KBM-7 (cell line): ENCODE data around the gene TEX53.

Experiments
- DNase-seq: peaks from one replicate; pipeline ENCODE4 v3.0.0-alpha.2; 2015
- in situ Hi-C: fragments of 300-500 bp; cut with MboI; formaldehyde crosslinking; loops from 2 replicates; pipeline ENCODE4 v1.14.3; 2020; ENCODE audit warnings: low sequenced_read_pairs, low pct_unique_long_range_greater_than_20kb, mixed read lengths

The TEX53 gene

DNA sequence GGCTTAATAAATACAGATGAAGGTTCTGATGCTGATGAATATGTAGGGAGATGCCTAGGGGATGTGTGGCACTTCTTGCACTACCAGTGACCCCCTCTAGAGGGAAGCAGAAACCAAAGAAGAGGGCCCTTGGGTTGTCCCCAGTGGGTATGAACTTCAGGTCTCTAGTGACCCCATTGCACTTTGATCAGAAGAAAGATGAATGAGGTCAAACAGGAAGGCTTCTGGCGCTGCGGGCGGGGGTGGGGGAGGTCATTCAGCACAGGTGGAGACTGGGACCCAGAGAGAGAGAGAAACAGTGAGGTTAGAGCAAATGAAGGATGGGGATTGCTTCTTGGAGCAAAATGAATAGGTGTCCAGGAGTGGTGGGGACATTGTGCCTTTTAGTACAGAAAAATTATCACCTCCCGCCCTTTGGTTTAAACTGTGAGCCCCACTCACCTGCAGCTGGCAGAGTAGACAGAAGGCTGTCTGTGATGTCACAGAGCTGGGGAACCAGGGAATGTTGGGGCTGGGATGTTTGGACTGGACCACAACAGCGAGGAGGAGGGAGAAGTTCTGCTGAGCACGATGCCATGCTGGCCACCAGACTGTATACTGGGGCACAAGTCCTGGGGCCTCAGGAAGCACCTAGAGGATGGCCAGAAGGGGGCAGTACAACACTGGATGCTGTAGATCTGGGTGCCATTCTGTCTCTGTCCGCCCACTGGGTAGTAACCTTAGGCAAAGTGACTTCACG is 24.2 kb upstream of the TEX53 start, which contains the start of gene TEX48:
TEX48 (minus strand) TSS at position 599 of the 739 bp plus-strand sequence. CDS start 10,469 bp downstream, outside the sequence.
- in situ Hi-C loops = no loop called here

DNA sequence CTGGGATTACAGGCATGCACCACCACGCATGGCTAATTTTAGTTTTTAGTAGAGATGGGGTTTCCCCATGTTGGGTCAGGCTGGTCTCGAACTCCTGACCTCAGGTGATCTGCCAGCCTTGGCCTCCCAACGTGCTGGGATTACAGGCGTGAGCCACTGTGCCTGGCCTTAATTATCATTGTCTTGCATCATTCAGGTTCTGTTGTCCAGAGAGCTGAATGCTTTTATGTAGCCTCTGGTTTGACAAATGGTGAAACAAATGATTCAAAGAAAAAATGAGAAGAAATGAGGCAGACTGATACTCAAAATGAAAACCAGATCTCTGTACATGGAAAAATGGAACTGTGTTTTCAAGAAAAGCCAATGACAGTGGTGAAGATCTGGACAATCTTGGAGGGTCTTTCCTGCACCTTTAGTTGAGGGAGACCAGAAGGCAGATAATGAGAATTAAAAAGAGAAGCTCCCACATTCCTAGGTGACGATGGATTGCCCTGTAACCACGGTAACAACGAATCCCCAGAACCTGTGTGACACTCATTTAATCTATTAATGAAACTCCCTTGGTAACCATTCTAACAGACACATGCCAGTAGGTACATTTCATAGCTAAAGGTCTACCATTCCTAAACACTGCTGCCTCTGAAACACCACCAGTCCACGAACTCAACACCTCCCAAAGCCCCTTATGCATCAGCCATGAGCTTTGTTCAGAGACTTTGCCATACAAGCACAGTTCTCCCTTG is 22.8 kb upstream of the TEX53 start:
- DNase-seq = no peak
- in situ Hi-C loops = no loop called here

More for the DNA sequence above, 24.2 kb upstream of the TEX53 start, which contains the start of gene TEX48:
- peak; percentile 65 for DNase-seq

DNA sequence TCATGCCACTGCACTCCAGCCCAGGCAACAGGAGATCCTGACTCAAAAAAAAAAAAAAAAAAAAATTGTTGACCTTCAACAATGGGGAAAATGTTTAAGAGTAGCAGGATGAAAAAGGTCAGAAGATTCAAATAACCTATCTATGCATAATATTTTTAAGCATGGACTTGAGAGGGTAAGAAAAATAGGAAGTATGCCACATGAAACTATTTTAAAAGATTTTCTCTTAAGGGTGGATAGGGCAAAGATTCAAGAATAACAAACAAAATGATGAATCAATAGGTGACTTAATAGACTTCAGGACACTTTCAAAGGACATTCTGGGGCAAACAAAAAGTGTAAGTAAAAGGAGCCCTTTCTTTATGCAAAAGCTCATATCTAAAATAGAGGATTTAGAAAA is 21.2 kb upstream of the TEX53 start:
- in situ Hi-C loops = no loop called here
- no peak for DNase-seq

DNA sequence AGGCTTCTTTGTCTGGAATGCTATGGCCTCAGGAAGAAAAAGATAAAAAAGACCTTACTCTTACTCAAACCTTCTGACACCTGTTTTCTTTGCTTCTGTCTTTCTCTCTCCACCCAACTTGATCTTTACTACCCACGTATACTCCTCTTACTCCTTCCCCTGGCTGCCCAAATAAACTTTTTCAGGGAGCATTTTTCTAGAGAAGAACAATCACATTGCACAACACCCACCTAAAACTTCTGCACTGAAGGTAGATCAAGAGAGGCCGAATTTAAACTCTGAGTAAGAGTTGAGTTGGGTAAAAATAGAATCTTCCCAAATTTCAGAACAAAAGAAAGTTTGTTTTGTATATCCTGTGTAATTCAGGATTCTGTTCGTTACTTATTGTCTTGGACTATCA is 20.5 kb upstream of the TEX53 start:
- DNase-seq = no peak
- in situ Hi-C loops = no loop called here

DNA sequence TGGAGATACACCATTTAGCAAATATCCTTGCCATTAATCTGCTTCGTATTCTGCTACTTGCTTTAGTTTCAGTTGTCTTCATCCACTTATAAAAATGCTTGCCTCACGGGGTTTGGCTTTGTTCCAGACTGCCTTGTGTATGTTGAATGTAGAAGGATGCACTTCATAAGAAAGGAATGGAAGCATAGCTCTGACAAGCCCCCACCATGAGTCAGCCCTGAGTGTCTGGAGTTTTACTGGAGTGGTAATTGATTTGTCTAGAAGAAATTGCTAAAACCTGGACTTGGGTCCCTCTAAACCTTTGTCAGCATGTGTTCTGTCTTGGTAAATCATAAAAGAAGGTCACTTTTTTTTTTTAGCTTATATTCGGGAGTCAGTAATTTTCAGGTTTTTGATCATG is 19.8 kb upstream of the TEX53 start:
- DNase-seq = peak; percentile 30

DNA sequence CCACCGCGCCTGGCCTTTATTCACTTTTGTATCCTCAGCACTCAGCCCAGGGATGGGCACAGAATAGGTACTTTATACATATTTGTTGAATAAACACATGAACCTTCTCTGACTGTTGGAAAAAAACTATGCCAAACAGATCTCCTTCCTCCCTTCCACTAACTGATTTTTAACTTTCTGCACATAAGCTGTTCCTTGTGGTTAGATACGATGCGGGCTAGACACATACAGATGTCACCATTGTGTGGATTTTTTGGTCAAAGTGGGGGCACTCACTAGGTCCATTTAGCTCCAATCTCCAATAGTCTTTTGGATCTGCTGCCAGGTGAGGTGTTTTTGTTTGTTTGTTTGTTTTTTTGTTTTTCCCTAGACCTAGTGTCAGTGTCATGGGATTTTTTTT is 19.3 kb upstream of the TEX53 start:
- in situ Hi-C loops = no loop called here

More for the DNA sequence above, 19.8 kb upstream of the TEX53 start:
- in situ Hi-C loops = no loop called here

DNA sequence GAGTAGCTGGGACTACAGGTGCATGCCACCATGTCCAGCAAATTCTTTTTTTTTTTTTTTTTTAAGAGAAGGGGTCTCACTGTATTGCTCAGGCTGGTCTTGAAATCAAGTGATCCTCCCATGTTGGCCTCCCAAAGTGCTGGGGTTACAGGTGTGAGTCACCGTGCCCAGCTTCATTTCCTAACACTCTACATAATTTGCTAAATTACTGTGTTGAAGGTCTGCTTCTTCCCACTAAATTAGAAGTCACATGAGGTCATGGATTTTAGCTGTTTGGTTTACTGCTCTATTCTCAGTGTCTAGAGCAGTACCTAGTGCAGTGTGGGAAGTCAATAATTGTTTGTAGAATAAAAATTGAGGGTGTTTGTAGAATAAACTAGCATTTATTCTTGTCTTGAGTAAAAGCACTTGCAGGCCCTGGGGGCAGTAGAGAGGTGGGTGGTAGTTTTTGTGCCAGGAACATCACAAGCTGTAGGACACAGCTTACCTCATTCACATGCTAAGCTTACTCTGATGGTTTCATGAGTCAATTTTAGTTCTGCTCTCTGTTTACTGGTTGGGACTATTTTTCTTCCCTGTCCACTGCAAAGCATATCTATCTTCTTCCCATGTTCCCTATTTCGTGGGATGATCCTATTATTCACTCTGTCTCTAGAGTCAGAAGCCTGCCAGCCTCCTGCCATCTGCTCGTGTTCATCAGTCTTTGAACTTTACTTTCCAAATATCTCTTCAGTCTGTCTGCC is 17.4 kb upstream of the TEX53 start:
- DNase-seq = no peak
- in situ Hi-C loops = no loop called here

More for the DNA sequence above, 19.3 kb upstream of the TEX53 start:
- DNase-seq = no peak

DNA sequence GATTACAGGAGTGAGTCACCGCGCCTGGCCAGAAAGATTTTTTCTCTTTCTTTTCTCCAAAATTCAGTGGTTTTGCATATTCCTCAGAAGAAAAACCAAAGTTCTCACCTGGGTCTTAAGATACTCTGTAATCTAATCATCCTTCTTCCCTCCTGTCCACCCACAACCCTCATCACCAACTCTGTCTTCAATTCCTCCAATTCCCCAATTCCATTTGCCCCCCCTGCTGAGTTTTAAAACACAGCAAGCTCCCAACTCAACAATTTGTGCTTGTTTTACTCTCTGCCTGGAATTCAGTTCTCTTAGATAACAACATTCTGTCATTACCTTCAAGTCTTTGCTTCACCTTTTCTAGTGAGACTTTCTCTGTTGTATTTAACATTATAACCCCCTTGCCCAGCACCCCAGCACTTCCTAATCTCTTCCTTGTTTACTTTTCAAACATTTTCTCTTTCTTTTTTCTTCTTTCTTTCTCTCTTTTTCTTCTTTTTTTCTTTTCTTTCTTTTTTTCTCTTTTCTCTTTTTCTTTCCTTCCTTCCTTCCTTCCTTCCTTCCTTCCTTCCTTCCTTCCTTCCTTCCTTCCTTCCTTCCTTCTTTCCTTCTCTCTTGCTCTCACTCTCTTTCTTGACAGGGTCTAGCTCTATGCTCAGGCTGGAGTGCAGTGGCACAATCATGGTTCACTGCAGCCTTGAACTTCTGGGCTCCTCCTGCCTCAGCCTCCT is 16.6 kb upstream of the TEX53 start:
- DNase-seq = no peak
- in situ Hi-C loops = no loop called here

DNA sequence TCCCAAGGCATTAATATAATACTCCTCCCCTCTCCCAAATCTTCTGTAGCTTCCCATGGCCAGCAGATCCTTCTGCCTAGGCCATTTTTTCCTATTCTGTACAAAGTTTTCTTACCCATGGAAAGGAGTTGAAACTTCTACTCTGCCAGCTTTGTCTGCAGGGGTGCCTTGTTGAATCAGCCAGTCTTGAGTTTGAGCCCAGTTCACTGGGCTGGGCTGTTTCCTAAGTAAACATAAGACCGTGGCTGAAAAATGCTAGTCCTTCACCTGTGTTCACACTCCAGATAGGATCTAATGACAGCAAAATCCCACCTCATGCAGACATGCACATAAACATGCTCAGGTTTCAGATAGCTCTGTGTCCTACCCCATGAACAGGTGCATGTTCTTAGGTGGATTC is 14.0 kb upstream of the TEX53 start:
- DNase-seq = no peak

DNA sequence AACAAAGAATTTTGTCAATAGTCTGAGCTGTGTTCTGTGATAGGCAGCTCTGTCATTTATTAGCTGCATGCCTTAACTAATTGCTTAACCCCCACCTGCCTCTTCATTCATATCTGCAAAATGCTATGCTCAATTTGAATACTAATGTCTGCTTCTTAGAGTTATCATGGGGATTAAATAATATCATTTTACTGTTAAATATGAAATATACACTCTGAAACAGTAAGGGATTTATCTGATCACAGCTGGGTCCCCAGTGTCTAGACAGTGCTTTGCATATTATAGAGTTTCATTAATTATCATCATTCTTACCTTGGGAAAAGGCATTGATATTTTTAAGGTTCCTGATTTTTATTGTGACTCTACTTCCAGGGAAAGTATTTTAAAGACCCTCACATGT is 12.4 kb upstream of the TEX53 start:
- in situ Hi-C loops = no loop called here
- no peak for DNase-seq

More for the DNA sequence above, 14.0 kb upstream of the TEX53 start:
- in situ Hi-C loops = no loop called here

DNA sequence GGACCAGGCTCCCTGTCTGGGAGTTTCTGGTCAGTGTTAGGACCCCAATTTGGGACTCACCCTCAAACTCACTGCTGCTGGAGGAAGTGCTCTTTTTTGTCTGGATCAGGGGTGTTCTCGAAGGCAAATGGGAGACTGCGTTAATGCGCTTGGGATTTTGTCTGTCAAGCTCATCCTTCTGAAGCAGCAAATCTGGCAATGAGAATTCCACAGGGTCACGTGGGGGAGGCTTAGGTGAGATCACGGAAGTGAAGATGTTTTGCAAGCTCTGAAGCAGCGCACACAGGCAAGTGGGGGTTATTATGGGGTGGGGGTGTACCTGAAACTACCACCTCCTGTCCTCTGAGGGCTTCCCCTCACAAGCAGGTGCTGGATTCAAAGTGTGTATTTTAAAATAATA is 10.5 kb upstream of the TEX53 start:
- no peak for DNase-seq
- in situ Hi-C loops = no loop called here

DNA sequence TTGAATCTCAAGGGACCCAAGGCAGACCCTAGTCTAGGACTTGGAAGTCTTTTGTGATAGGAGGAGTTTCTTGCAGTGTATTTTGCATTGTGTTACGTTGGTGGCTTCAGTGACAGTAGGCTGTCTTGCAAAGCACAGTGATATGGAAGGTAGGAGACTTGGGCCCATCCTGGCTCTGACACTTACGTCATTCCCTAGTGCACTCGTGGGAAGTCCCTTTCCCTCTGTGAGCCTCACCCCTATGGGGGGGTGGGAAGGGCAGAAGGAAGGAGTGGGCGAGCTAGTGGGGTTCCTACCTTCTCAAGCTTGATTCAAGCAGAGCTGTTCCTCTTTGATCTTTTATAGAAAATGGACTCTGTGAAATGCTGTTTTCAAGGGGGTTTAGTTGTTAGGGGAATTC is 9.2 kb upstream of the TEX53 start:
- DNase-seq = no peak
- in situ Hi-C loops = no loop called here

DNA sequence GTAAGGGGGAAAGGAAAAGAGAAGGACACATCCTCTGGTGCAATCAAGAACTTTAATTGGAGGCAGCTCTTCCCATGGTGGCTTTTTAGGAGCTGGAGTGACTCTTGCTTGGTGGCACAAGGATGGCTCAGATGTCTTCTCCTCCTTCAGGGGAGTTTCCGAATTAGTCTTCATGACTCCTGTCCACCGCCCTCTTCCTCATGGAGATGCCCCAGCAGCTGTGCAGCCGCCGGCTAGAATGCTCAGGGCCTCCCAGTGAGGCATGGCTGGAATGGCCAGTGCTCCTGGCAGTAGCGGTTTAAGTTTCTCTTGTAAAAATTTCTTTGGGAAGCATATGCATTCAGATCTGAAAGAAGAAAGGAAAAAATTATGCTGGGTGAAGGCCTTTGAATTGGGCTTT is 8.8 kb upstream of the TEX53 start:
- DNase-seq = no peak
- in situ Hi-C loops = no loop called here

DNA sequence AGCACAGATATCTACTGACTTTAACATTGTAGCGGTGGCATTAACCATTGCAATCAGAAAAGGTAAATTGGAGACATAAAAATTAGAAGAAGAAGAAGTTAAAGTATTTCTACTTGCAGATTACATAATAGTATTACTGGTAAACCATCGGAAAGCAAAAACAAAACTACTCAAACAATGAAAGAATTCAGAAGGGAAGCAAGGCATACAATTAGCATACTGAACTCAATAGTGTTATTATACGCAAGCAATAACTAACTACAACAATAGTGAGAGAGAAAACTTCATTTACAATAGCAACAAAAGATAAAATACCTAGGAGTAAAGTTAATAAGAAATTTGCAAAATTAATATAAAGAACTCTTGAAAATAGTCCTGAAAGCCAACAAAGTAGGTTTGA is 6.6 kb upstream of the TEX53 start:
- in situ Hi-C loops = no loop called here
- DNase-seq = no peak

DNA sequence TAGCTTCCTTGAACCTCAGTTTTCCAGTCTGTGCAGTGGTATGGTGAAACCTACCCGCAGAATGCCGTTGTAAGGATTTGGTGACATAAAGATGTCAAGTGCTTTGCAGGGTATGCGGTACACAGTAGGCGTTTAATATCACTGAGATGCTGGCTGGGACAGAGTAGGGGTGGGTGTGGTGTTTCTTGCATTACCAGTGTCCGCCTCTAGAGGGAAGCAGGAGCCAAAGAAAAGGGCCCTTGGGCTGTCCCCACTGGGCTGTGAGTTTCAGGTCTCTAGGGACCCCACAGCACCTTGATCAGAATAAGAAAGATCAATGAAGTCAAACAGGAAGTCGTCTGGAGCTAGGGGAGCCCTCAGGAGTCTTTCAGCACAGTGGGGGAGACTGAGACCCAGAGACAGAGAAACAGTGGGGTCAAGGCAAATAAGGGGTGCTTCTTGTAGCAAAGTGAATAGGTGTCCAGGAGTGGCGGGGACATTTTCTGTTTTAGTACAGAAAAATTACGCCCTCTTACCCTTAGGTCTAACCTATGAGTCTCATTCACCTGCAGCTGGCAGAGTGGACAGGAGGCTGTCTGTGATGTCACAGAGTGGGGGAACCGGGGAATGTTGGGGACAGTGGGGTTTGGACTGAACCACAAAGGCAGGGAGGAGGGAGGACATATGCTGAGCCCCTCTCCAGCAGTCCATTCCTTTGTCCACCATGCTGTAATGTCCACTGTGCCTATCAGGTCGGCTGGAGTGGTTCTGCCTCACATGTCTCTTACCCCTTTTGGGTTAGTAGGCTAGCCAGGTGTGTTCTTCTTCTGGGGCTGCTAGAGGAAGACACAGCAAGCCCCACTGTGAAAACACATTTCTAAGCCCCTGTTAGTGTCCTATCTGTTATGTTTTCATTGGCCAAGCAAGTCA is 4.7 kb upstream of the TEX53 start:
- in situ Hi-C loops = no loop called here
- peak; percentile 58 for DNase-seq

DNA sequence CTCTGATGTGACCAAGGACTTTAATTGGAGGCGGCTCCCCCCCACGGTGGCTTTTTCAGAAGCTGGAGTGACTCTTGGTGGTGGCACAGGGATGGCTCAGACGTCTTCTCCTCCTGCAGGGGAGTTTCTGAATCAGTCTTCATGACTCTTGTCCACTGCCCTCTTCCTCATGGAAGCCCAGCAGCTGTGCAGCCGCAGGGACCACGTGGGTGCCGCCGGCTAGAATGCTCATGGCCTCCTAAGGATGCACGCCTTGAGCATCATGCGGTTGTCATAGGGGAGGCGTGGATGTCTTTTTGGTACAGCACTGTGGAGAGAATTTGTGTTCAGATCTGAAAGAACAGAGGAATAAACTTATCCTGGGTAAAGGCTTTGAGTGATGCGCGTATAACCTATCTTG is 1.3 kb downstream of the TEX53 start:
- in situ Hi-C loops = no loop called here
- no peak for DNase-seq

DNA sequence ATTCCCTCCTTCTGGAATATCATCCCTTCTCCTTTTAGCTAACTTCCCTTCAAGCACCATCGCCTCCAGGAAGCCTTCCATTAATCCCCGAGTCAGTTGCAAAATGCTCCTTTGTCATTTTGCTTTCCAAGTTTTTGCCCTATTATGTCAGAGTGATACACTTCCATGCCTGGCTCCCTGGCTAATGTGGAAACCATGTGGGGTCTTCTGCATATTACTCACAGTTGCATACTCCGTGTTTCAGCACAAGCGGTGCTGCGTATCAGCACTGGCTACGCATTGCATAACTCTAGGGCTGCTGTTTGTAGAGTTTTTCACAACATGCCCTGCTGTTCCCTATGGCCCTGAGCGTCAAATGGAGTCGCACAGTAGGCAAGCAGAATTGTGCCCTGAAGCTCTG is 1.9 kb downstream of the TEX53 start:
- DNase-seq = no peak
- in situ Hi-C loops = no loop called here

DNA sequence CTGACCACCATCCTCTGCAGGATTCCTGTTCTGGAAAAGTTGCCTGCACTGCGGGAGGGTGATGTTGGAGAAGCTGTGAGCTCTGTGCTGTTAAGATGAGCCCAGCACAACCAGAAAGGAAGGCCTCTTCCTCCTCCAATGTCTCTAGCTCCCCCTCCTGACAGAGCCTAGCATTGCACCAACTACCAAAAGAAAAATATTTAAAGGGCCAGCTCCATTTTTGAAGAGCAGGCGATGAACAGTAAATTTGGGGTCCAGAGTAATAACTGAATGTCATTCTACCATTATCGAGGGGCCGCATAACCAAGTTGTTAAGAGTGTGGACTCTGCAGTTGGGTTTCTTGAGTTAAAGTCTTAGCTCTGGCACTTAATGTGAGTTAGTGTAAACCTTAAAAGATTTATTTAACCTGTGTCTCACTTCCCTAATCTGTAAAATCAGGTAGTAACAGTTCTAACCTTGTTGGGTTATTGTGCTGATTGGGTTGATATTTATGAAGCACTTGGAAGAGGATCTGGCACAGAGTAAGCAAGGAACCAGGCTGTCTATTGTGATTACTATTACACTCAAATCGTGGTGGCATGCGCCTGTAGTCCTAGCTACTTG is 3.9 kb downstream of the TEX53 start:
- DNase-seq = peak; percentile 91
- in situ Hi-C loops = no loop called here
